PC-9 (cell line): ENCODE measurements around the gene GTF2IRD1.

Experiments used
- EZH2 ChIP-seq: fragments of 200-600 bp; sonication (generic); IDR thresholded peaks from 2 replicates; pipeline ENCODE4 v1.8.0; 2017; ENCODE audit warnings: antibody characterized with exemption, low read depth
- TF ChIP-seq, protein P1 (sequence below): fragments of 200-600 bp; sonication (generic); conservative IDR thresholded peaks from 2 replicates; pipeline ENCODE4 v1.6.1; 2017; ENCODE audit warnings: mixed run types, antibody characterized with exemption, mild to moderate bottlenecking, moderate library complexity

DNA sequence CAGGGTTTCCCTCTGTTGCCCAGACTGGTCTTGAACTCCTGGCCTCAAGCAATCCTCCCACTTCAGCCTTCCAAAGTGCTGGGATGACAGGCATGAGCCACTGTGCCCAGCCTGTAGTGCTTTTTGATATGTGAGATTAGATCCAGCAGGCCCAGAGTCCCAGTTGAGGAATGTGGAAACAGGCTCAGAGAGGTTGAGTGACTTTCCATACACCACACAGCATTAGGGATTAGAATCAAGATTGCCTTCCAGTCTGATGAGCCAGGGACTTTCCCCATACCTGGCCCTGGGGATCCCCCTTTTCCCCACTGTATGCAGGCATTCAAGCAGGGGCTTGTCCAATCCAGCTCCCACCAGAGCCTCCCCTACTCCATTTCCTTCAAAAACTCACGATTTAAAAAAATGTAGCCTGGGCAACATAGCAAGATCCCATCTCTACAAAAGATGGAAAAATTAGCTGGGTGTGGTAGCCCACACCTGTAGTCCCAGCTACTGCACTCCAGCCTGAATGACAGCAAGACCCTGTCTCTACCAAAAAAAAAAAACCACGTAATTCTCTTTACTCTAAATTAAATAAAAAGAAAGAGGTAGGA, 128.8 kb downstream of the GTF2IRD1 start:
- TF ChIP-seq, protein P1, sequence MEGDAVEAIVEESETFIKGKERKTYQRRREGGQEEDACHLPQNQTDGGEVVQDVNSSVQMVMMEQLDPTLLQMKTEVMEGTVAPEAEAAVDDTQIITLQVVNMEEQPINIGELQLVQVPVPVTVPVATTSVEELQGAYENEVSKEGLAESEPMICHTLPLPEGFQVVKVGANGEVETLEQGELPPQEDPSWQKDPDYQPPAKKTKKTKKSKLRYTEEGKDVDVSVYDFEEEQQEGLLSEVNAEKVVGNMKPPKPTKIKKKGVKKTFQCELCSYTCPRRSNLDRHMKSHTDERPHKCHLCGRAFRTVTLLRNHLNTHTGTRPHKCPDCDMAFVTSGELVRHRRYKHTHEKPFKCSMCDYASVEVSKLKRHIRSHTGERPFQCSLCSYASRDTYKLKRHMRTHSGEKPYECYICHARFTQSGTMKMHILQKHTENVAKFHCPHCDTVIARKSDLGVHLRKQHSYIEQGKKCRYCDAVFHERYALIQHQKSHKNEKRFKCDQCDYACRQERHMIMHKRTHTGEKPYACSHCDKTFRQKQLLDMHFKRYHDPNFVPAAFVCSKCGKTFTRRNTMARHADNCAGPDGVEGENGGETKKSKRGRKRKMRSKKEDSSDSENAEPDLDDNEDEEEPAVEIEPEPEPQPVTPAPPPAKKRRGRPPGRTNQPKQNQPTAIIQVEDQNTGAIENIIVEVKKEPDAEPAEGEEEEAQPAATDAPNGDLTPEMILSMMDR = no peak
- no peak for TF ChIP-seq EZH2
